Stimulated activated CD8-positive, alpha-beta memory T cell treated with anti-CD3 and anti-CD28 coated beads, Interleukin-12 subunit alpha, Interleukin-12 subunit beta, amount 100 ng/mL, for 24 hours (primary cell): ENCODE data around the gene BAAT.
"Not testable (repeated sequence)": the region's sequence is repeated elsewhere in the genome, so short reads cannot be mapped to it uniquely, and the experiment has no call there.

ENCODE experiments used
- DNase-seq: peaks from one replicate; pipeline ENCODE4 v3.0.0-alpha.2; 2020; ENCODE audit errors: extremely low read depth

Gene BAAT

DNA sequence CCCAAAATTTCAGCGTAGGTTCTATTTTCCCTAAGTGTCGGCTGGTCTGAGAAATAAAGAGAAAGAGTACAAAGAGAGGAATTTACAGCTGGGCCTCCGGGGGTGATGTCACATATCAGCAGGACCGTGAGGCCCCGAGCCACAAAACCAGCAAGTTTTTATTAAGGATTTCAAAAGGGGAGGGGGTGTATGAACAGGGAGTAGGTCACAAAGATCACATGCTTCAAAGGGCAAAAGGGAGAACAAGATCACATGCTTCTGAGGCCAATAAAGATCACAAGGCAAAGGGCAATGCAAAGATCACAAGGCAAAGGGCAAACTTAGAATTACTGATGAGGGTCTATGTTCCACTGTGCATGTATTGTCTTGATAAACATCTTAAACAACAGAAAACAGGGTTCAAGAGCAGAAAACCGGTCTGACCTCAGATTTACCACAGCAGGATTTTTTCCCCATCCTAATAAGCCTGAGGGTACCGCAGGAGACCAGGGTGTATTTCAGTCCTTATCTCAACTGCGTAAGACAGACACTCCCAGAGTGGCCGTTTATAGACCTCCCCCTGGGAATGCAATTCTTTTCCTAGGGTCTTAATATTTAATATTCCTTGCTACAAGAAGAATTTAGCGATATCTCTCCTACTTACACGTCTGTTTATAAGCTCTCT, at the start of gene BAAT:
Gene BAAT (minus strand): TSS at position 134 of the 664 bp plus-strand sequence. CDS start 13,602 bp downstream, outside the sequence.
- not testable (repeated sequence) for DNase-seq

GRCh38 chr9:101433229-101433628, 48.4 kb upstream of the BAAT start:
- DNase-seq = no peak

DNA sequence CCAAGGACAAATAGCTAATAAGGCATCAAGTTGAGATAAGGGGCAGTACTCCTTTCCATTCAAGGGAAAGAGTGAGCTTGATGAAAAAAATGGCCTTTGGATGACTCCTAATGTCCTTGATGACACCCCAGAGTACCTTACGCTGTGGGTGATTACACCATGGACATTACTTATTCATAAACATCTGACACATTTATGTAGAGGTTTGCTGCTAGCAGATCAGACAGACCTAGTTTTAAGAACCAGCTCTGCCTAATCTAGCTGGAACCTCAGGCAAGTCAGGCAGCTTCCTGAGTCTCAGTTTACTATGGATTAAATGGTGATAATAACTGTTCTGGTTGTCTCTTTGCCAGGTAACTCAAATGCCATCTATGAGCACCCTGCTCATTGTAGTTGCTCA, 47.9 kb upstream of the BAAT start:
- DNase-seq = no peak

GRCh38 chr9:101432171-101432570, 47.4 kb upstream of the BAAT start:
- no peak for DNase-seq

GRCh38 chr9:101429736-101430135, 44.9 kb upstream of the BAAT start:
- DNase-seq = no peak

GRCh38 chr9:101428909-101429308, 44.1 kb upstream of the BAAT start:
- DNase-seq = no peak

DNA sequence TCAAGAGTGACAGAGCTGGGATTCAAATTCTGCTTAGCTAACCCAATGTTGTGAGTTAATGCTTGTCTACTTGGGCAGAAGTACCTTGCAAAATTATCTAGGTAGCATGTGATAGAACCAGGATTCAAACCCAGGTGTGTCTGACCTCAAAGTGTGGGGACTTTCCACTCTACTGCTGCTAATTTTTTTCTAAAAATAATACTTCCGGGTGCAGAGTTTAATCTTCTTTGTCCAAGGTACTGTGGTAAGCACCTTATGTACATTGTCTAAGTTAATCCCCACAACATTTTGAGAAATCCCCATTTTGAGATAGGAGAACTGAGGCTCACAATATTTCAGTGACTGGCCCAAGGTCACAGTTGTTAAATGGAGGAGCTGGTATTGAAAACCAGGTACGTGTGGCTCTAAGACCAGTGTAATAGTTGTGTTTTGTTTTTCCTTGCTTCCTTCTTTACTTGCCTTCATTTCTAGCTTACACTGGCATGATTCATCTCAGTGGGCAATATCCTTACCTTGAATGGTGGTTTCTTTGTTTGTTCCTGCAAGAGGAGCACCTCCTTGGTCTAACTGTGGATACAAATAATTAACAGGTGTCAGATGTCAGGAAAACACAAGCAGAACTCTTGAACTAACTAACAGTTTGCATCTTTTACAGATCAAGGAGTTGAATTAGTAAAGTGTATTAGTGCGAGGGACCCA, 43.3 kb upstream of the BAAT start:
- no peak for DNase-seq

DNA sequence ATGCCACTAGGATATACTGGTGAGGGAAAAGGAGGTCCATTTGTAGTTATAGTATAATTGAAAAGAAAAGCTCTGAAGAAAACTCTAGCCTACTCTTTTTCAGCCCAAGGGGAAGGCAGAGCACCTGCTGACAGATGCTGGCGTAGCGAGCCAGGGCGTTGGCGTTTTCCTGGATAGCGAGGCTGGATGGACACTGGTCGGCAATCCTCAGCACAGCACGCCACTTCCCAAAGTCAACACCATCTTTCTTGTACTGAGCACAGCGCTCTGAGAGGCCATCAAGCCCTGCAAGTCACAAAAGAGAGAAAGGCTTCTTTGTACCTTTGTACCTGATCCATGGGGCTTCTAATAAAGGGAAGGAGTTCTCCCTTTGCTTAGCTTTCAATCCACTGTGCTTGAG, 42.6 kb upstream of the BAAT start:
- DNase-seq = no peak

DNA sequence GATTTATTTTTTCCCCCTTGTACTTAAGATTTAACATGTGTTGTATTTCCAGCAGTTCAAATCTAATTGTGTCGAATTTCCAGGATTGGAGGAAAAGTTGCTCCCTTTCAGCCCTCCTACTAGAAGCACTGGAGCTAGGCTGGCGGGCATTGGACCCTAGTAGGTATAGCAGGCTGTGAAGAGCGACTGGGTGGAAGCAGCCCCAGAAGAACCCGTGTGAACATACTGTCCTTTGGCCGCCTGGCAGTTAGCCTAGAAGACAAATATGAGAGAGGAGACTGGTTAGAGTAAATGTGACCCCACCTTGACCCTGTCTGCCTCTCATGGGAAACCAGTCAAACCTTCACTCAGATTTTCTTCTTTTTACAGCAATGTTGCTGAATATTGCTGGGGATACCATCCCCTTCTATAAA, 36.9 kb upstream of the BAAT start:
- no peak for DNase-seq

- no peak for DNase-seq
Observed at GRCh38 chr9:101419863-101420262, 35.1 kb upstream of the BAAT start.

DNA sequence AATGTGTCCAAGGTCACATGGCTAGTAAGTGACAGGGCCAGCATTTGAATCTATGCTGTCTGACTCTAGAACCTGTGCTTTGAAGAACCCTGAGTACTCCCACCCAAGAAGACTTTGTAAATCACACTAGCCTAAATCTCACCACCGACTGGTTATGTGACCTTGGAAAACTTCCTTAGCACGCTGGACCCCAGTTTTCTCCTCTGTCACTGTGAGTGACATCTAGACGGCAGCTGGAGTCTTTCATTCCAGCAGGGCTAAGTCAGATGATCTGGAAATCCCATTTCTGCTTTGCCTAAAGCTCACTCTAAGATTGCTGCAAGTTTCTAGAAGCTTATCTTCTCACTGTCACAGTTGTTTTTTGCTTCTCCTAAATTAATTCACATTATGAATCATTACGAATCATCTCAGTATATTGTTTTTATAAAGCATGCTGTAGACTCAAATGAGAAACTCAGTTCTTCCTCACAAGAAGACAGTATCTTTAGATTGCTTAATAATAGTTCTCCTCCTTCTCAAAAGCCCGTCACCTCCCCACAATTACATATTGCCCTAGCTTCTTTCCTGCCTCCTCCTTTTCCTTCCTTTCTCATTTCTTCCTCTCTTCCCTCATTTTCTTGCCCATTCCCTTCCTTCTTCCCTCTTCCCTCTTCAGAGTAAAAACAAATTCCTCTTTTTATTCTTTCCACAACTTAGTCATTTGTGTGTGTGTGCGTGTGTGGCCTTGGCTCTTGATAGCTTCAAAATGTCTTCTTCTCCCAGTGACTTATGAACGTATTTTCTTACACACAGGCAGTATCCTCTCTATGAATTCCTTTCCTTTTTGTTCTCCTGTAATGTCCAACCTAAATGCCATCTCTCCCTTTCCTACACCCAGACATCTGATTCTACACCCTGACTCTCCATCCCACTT, 34.0 kb upstream of the BAAT start:
- DNase-seq = no peak

- DNase-seq = no peak
Observed at GRCh38 chr9:101417977-101418376, 33.2 kb upstream of the BAAT start.

DNA sequence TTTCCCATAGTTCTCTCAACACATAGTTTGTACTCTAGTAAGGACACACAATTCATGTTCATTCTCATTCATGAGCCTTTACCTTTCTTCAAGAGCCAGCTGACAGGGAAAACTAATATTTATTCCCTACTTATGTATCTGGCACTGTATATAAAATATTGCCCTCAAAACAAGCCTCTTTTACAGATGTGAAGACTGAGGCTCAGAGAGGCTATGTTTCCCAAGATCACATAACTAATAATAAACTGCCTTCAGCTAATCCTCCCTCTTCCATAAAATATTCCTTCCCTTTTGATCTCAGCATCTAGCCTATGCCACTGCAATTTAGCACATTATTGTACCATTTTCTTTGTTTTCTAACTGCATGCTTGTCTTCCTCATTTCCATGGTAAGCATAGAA, 32.6 kb upstream of the BAAT start:
- DNase-seq = no peak

GRCh38 chr9:101415578-101415977, 30.8 kb upstream of the BAAT start:
- DNase-seq = no peak

GRCh38 chr9:101414839-101415238, 30.0 kb upstream of the BAAT start:
- no peak for DNase-seq

DNA sequence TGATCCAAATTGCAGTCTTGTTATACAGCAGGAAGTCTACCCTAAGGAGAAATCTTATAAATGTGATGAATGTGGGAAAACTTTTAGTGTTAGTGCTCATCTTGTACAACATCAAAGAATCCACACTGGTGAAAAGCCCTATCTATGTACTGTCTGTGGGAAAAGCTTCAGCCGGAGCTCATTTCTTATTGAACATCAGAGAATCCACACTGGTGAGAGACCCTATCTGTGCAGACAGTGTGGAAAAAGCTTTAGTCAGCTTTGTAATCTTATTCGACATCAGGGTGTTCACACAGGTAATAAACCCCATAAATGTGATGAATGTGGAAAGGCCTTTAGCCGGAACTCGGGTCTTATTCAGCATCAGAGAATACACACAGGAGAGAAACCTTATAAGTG, 24.3 kb upstream of the BAAT start:
- DNase-seq = no peak

DNA sequence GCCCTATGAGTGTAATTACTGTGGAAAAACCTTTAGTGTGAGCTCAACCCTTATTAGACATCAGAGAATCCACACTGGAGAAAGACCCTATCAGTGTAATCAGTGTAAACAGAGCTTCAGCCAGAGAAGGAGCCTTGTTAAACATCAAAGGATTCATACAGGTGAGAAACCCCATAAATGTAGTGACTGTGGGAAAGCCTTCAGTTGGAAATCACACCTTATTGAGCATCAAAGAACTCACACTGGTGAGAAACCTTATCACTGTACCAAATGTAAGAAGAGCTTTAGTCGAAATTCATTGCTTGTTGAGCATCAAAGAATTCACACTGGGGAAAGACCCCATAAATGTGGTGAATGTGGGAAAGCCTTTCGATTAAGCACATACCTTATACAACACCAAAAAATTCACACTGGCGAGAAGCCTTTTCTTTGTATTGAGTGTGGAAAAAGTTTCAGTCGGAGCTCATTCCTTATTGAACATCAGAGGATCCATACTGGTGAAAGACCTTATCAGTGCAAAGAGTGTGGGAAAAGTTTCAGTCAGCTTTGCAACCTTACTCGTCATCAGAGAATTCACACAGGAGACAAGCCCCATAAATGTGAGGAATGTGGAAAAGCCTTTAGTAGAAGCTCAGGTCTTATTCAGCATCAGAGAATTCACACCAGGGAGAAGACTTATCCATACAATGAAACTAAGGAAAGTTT, 23.7 kb upstream of the BAAT start:
- DNase-seq = no peak

GRCh38 chr9:101403516-101404285, 18.9 kb upstream of the BAAT start:
- DNase-seq = no peak

DNA sequence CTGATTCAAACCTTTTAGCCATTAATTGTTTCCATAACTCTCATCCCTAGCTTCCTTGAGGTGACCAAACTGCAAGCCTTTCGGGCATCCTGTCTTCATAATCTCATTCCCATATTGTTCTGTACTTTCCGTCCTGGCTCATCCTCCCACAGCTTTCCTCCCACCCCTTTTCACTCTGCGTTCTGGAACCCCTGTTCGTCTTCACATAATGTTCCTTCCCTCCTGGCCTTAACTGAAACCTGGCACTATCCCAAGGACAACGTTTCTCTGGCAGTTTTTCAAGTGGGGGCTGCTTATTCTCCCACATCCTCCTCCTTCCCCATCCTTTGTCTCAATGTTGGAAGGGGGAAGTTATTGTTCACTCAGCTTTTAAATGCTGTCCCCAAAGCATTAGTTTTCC, 15.3 kb upstream of the BAAT start:
- no peak for DNase-seq

DNA sequence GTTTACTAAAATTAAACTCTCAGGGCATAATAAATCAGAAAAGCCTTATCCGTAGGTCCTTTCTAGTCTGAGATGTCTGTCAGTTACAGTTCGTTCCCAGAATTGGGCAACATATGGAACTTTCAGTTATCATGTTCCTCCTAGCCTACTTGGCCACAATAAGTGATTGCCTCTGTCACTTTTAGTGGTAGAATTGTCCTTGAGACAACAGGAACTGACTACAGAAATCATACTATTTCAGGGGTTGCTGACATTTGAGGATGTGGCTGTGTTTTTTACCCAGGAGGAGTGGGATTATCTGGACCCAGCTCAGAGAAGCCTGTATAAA, 14.8 kb upstream of the BAAT start:
- DNase-seq = no peak

- DNase-seq = no peak
Observed at GRCh38 chr9:101398930-101399642, 14.3 kb upstream of the BAAT start.
